ENCODE measurements around the gene PCED1B. TPM values are rescaled to one million over a fixed set of nuclear protein-coding genes. Genes with fewer than 3 reads are reported as not detected.

Gene PCED1B
- total RNA-seq, 1 experiment from 2014 or later = 6.6 TPM

DNA sequence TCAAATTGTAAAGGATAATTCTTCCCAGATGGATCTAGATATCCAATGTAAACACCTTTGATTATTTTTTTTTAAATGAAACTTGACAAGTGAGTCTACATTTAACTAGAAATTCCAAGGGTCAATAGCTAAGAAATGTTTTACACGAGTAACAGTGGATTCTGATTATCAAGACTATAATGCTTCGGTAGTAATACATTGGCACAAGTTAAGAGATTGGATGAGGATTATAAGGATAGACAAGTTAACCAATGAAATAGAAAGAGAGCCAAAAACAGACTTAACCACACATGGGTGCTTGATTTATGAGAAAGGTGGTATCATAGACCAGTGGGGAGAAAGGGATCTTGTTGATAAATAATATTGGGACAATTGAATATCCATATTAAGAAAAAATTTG lies 40.3 kb upstream of the PCED1B start (continued):
- TF ChIP-seq NFE2L1 (CRISPR knock-in tag; IDR thresholded peaks at IDR 0.05) = no peak
- TF ChIP-seq TCF7 (CRISPR knock-in tag; IDR thresholded peaks at IDR 0.05; ENCODE audit: low read depth) = no peak
- no peak for TF ChIP-seq NR3C1 (CRISPR knock-in tag; conservative IDR thresholded peaks at IDR 0.05; ENCODE audit: low read depth)
- TF ChIP-seq ZBTB21 (CRISPR knock-in tag; IDR thresholded peaks at IDR 0.05; ENCODE audit: borderline replicate concordance) = no peak
- no peak for TF ChIP-seq ZNF281 (CRISPR knock-in tag; IDR thresholded peaks at IDR 0.05)
- no peak for TF ChIP-seq ZBTB43 (CRISPR knock-in tag; IDR thresholded peaks at IDR 0.05)
- no peak for TF ChIP-seq AR (CRISPR knock-in tag; IDR thresholded peaks at IDR 0.05)

DNA sequence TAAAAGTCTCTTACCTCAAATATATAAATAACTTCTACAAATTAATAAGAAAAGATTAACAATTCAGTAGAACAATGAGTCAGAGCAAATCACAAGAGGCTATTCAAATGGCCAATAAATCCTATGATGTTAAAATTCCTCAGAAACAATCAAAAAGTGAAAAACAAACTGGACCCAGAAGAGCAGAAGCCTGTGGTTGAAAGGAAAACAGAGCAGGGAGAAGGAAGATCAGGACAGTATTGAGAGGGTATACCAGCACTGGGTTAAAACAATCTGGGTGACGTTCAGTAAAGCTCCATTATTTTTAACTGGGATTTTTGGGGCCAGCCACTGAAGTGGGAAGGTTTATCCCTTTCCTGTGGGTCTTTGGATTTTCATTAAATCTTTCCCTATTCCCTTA lies 39.7 kb upstream of the PCED1B start:
- CTCF ChIA-PET = interaction anchor here (0.8 to 1.4 kb wide), 3 partner anchors 18 to 369 kb away, joined by 3 to 5 read pairs (median 4); no protein-coding TSS in a partner anchor
- ATAC-seq (no peak), DNase-seq (ENCODE audit: low spot score) (no peak)
- Mint-ChIP-seq H3K27me3 (ENCODE audit: low read depth) (no peaks in the 10 kb centered on the region), H3K27ac (no peak overlapping the region), H3K4me1 (peaks cover 10% of the 10 kb centered on the region), H3K4me3 (no peak overlapping the region), H3K9me3 (peaks cover 4% of the 10 kb centered on the region), H3K36me3 (no peaks in the 10 kb centered on the region)
- POLR2A ChIA-PET = interaction anchor here (0.6 kb wide), 1 partner anchor 1848 kb away, joined by 3 read pairs; no protein-coding TSS in a partner anchor
- no peak for TF ChIP-seq ZNF317 (CRISPR knock-in tag; IDR thresholded peaks at IDR 0.05; ENCODE audit: borderline replicate concordance, low read depth)
- no peak for TF ChIP-seq PRRX2 (CRISPR knock-in tag; IDR thresholded peaks at IDR 0.05)
- no peak for TF ChIP-seq ZBTB43 (CRISPR knock-in tag; IDR thresholded peaks at IDR 0.05)
- TF ChIP-seq, protein P1, sequence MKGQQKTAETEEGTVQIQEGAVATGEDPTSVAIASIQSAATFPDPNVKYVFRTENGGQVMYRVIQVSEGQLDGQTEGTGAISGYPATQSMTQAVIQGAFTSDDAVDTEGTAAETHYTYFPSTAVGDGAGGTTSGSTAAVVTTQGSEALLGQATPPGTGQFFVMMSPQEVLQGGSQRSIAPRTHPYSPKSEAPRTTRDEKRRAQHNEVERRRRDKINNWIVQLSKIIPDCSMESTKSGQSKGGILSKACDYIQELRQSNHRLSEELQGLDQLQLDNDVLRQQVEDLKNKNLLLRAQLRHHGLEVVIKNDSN (CRISPR knock-in tag; IDR thresholded peaks at IDR 0.05) = no peak
- no peak for TF ChIP-seq MAX (CRISPR knock-in tag; IDR thresholded peaks at IDR 0.05)
- no peak for TF ChIP-seq FOXP1 (CRISPR knock-in tag; IDR thresholded peaks at IDR 0.05; ENCODE audit: borderline replicate concordance)
- TF ChIP-seq ZNF263 (CRISPR knock-in tag; IDR thresholded peaks at IDR 0.05; ENCODE audit: low read depth) = no peak
- no peak for TF ChIP-seq TP53 (CRISPR knock-in tag; IDR thresholded peaks at IDR 0.05)
- TF ChIP-seq, protein P2, sequence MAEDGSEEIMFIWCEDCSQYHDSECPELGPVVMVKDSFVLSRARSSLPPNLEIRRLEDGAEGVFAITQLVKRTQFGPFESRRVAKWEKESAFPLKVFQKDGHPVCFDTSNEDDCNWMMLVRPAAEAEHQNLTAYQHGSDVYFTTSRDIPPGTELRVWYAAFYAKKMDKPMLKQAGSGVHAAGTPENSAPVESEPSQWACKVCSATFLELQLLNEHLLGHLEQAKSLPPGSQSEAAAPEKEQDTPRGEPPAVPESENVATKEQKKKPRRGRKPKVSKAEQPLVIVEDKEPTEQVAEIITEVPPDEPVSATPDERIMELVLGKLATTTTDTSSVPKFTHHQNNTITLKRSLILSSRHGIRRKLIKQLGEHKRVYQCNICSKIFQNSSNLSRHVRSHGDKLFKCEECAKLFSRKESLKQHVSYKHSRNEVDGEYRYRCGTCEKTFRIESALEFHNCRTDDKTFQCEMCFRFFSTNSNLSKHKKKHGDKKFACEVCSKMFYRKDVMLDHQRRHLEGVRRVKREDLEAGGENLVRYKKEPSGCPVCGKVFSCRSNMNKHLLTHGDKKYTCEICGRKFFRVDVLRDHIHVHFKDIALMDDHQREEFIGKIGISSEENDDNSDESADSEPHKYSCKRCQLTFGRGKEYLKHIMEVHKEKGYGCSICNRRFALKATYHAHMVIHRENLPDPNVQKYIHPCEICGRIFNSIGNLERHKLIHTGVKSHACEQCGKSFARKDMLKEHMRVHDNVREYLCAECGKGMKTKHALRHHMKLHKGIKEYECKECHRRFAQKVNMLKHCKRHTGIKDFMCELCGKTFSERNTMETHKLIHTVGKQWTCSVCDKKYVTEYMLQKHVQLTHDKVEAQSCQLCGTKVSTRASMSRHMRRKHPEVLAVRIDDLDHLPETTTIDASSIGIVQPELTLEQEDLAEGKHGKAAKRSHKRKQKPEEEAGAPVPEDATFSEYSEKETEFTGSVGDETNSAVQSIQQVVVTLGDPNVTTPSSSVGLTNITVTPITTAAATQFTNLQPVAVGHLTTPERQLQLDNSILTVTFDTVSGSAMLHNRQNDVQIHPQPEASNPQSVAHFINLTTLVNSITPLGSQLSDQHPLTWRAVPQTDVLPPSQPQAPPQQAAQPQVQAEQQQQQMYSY (CRISPR knock-in tag; IDR thresholded peaks at IDR 0.05) = no peak
- TF ChIP-seq STAT6 (CRISPR knock-in tag; conservative IDR thresholded peaks at IDR 0.05; ENCODE audit: low read depth) = no peak
- no peak for TF ChIP-seq SMAD4 (CRISPR knock-in tag; IDR thresholded peaks at IDR 0.05)
- no peak for TF ChIP-seq ELF4 (CRISPR knock-in tag; IDR thresholded peaks at IDR 0.05; ENCODE audit: low read depth)

Measured in WTC11 (cell line).